ENCODE measurements around the gene SLC22A1.
A peak's percentile ranks its signal among the peaks of the same experiment; 100 is the strongest.
"Not testable (repeated sequence)": the region's sequence is repeated elsewhere in the genome, so short reads cannot be mapped to it uniquely, and the experiment has no call there.

The SLC22A1 gene

DNA sequence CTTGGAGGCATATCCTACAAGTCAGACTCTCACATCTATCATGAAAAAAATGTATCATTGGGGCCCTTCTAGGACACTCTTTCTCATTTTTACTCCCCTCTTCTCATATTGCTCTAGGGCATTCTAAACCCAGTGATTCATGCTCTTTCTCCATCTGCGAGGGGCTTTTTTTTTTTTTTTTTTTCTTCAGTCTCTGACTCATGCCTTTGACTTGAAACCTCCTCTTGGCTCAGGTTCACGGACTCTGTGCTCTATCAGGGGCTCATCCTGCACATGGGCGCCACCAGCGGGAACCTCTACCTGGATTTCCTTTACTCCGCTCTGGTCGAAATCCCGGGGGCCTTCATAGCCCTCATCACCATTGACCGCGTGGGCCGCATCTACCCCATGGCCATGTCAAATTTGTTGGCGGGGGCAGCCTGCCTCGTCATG is 17.8 kb downstream of the SLC22A1 start:
- peak; percentile 19 for DNase-seq

DNA sequence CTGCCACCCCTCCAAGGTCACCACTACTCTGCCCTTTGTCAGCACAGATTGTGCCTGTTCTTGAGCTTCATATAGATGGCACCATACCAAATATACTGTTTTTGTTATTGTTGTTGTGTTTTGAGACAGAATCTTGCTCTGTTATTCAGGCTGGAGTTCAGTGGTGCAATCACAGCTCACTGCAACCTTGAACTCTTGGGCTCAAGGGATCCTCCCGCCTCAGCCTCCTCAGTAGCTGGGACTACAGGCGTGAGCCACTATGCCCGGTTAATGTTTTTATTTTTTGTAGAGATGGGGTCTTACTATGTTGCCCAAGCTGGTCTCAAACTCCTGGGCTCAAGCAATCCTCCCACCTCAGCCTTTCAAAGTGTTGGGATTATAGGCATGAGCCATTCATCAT is 18.9 kb downstream of the SLC22A1 start:
- DNase-seq = not testable (repeated sequence)

DNA sequence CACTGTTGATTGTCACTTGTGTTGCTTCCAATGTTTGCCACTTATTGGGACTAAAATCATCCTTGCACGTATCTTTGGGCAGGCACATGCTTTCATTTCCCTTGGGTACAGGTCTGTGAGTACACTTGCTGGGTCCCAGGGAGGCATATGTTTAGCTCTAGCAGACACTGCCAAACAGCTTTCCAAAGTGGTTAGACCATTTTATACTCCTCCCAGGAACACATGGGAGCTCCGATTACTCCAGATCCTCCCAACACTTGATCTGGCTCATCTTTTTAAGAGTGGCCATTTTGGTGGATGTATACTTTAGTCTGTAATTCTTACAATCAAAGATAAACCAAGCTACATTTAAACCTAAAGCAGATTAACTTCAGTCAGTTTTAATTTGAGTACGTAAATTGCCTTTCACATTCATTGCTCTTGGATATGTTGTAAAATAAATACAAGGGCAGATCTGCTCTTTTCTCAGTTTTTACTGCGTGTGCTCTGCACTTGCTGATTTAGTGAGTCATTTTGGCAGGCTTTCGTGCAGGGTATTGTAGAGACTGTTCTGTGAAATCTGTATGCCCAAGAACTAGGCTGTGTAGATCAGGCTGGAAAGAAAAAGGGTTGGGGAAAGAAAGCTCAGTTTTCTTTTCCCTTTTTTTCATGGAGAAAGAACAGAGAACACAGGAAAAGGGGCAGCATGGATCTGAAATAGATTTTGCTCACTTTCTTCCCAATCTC is 19.5 kb downstream of the SLC22A1 start:
- peak; percentile 49 for DNase-seq

DNA sequence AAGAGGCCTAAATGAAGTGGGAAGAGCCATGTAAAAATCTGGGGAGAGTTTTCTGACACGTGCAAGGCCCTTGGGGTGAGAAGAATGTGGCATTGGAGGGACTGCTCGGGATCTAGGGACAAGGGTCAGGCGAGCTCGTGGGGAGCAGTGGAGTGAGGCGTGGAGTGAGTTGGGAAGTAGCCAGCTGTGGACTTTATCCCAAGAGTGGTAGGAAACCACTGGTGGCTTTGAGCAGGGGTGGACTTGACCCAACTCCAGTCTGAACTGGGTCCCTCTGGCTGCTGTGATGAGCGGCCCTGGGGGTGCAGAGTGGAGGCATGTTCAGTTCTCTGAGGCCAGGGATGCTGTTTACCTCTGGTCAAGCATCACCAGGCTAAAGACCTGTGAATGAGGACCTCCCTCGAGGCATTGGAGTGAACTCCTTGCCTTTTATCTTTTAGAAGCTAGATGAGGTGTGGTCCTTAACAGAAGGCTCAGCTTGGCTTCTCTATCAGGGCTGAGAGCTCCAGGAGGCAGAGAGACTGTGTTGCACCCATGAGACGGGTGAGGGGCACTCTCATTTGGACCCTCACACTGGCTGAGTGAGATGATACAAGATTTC is 20.6 kb downstream of the SLC22A1 start:
- DNase-seq = no peak

DNA sequence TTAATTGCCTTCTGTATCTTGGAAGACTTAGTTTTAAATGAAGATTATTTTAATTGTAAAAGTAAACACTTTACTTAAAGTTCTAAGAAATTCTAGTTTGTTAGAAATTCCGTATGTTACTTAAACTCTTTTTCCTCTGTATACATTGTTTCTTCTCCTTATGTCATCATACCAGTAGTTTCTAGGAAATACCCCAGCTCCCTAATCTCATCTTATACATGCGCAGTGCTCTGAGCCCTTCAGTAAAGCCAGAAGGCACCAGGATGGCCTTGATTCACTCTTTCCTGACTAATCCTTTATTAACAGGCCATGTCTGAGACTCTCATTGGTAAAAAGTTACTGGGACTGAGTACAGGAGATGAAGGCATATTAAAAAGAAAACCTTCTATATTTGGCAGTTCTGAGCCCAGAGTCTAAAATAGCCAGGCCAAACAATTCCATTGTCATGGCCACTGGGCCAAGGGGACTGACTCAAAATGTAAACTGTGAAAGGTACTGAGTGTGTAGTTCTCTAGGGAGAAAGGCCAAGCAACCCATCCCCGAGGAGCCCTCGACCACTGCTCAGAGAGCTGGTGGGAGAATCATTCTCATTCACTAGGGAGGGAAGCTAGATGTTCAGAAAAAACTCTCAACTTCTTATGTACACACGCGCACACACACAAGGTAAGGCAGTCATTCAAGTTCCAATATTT is 25.0 kb downstream of the SLC22A1 start:
- DNase-seq = no peak

DNA sequence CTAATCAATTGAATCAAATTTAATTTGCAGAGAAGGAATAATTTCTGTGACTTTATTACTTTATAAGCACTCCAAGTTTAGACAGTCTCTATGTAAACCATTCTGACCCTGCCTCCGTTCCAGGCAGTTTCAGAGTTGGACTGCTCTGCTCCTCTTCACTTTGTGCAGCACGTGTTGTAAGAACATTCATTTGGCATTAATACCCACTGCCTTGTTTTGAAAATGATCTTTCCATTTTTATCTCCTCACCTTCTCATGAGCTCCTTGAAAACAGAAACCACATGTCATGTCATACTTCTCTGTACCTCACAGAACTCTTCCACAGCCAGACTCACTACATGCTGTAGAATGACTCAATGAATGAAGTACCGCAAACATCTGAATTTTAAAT is 25.5 kb downstream of the SLC22A1 start:
- DNase-seq = no peak

DNA sequence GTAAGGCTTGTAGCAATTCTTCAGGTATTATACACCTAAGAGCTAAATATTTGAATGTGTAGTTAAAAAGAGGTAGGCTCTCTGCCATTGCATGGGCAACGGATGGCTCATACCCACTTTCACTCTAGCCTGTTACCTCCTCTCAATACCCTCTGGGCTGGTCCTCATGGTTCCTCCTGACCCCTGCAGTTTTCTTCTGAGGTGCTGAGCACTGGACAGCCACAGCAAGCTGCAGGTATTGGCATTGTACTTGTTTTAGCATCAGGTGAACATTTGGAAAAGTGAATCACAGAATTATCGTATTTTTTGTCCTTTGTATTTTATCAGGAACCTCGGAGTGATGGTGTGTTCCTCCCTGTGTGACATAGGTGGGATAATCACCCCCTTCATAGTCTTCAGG is 32.9 kb downstream of the SLC22A1 start:
- DNase-seq = no peak

DNA sequence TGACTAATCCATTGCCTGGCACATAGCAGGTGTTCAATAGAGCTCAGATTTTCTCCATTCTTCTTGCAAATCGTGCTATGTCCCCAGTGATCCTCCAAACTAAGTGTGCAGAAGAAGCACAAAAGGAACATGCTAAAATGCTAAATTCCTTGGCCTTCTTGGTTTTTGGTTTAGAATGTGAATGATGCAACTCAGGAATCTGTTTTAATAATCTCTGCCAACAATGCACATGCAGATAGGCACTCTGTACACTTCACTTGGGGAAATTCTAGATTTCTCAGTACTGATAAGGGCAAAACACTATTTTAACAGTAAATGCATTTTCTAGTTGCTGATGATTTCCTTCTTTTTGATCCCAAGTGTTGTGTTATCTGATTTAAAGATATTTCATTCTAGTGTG is 35.2 kb downstream of the SLC22A1 start:
- DNase-seq = no peak

DNA sequence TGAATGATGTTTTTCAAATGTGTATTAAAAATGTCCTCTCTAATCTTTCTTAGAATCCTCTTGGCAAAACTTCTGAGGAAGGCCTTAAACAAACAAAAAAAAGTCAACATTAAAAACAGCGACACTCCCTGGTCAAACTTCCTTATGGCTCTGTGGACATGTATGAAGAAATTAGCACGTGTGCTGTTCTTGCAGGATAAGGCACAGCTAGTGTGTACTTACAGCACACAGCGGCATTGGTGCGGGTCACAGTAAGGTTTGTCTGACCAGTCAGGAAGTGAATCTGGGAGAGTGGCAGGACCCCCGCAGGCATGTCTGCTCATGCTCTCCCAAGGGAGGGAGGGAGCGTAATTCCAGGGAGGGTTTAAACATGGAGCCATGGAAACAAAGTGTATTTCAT is 38.8 kb downstream of the SLC22A1 start:
- no peak for DNase-seq

DNA sequence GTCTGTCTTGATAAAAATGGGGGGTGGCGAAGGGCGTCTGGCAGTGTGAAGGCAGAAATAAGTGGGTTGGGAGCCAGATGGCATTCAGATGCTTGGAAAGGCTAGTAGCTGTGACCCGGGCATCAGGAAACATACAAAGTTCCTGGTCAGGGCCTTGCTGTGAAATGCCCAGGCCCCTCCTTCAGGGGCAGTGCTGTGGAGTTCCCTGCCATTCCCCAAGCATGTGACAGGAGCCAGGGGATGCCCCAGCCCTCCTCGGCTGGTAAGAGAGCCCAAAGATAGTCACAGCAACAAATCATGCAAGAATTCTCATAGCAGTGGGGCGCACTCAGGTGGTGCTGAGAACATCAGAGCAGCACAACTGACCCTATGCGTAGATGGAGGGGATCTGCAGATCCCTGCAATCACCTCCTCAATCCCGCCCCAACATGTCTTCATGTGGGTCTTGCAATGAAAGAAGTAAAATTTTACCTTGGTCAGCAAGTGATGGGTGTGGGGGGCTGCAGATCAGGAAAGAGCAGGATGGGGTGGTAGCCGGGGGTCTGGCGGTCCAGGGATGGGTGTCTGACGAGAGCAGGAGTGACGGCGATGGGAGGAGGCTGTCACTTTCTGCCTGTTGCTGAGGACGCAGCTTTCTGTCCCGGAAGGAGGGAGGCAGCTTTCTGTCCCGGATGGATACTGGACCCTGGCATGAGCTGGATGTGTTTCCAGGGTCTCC is 39.5 kb downstream of the SLC22A1 start:
- no peak for DNase-seq

DNA sequence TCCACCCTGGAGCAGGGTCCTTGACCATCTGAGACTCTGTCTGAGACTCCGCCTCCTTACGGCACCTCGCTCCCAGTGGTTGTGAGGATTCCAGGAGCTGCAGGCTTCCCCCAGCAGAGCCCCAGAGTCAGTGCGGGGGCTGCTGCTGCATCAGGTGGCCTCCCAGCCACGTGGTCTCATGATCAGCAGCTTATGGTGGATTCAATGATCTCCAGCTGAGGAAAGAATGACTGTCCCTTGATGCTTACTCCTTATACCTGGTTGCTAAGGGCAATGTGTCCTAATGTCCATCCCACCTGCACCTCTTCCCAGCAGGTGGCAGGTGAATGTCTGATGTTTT is 40.0 kb downstream of the SLC22A1 start:
- DNase-seq = no peak

DNA sequence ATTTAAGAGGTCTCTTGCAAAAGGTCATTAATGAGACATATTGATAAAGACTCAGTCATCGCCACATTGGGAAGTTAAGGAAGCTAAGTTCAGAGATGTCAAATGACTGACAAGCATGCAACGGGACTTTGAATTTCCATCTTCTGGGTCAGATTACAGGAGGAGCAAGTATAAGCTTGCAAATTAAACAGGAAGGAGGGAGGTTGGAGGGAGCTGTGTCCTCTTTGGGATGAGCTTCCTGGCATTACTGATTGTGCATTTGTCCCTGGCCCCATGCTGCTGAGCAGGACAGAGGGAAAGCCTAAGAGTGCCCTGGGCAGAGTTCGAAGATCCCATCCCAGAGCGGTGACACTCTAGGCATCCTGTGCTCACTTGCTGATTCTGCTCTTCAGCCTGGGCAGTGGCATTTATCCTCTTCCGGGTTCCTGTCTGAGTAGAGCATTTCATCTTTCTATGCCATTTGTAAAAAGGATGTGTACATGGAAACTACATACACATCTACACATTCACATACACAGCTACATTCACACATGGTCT is 40.5 kb downstream of the SLC22A1 start:
- DNase-seq = no peak

DNA sequence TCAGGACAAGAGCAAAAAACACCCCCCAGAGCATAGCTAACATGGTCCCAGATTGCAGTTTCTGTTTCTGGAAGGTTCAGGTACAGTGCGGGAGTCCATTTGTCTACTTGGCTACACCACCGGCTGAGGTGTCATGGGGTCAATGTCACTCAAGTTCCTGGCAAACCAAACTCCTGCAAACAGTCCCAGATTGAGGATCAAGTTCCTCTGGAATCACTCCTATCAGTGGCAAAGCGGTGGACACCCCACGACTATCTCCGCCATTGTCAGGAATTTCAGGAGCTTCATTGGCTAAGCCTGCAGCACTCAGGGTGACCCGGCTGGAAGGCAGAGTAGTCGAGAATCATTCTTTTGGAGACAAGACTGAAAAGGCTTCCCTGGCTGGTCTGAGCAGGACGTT is 41.8 kb downstream of the SLC22A1 start:
- no peak for DNase-seq

DNA sequence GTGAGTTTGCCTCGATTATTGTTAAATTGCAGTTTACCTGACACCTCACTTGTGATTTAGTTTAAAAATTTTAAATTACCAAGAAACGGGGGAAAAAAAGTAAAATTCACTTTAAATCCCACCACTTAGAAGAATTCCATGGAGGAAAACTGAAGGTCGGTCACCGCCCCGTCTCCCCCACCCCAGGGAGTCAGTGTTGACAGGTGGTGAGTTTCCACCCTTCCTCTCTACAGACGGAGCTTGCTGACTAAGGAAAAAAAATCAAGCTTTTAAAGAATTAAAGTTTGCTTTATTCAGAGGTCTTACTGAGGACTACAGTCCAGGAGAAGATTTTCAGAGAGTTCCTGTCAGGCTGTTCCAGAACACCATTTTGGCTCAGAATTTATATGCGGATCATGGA is 42.3 kb downstream of the SLC22A1 start:
- no peak for DNase-seq

DNA sequence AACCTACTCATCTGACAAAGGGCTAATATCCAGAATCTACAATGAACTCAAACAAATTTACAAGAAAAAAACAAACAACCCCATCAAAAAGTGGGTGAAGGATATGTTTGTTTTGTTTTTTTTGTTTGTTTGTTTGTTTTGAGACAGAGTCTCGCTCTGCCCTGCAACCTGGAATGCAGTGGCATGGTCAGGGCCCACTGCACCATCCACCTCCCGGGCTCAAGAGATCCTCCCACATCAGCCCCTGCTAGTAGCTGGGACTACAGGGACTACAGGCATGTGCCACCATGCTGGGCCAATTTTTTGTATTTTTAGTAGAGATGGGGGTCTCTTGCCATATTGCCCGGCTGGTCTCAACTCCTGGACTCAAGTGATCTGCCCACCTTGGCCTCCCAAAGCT is 44.3 kb downstream of the SLC22A1 start:
- DNase-seq = not testable (repeated sequence)

DNA sequence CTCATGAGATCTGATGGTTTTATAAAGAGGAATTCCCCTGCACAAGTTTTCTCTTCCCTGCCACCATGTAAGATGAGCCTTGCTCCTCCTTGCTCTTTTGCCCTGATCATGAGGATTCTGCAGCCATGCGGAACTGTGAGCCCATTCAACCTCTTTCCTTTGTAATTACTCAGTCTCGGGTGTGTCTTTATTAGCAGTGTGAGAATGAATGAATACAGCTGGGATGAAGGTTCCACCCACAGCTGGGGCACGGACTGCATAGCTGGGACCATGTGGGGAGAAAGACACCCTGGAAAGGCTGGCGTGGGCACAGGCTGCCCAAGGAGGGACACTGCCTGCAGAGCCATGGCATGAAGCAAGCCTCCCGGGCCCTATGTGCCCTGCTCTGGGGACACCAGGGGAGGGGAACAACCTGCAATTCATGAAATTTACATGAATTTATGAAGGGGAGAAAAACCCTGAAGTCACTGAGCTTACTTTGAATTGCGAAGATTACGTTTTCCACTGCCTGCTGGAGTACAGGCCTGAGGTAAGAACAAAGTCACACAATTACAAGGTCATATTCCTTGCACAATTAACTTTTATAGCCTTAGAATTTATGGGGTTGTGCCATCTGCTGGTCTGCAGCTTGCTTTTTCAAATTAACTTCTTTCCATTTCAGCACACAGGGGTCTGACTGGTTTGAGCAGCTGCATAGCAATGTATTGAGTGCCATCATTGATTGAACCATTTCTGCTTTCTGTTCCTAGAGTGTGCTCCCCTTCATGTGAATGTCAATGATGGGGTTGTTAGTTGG is 46.2 kb downstream of the SLC22A1 start:
- DNase-seq = peak; percentile 10

DNA sequence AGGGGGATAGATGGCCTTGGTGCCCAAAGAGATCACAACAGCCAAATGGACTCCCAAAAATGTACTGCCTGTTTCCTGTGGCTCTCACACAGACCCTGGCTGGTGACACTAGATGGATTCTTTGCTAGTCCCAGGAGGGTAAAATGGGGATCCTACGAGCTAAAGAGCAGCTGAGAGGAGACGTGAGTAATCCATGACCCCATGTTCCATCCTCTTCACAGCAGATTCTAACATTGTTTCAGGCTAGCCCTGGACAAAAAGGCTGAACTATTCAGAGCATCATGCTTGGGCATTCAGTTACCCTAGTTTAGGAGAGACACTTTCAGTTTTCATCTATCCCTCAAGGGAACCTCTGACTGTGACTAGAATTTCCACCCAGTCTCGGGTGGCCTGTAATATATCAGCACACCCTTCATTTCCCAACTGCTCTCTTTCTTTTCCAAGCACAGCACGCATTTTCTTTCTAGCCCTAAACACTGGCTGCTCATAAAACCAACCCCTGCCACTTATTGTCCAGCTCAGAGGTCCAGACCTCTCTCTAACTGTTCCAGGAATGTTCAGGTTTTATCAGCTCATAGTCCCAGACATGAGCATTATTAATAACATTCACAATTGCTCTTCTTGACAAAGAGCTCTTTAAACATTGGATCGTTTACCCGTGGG is 48.5 kb downstream of the SLC22A1 start:
- no peak for DNase-seq

DNA sequence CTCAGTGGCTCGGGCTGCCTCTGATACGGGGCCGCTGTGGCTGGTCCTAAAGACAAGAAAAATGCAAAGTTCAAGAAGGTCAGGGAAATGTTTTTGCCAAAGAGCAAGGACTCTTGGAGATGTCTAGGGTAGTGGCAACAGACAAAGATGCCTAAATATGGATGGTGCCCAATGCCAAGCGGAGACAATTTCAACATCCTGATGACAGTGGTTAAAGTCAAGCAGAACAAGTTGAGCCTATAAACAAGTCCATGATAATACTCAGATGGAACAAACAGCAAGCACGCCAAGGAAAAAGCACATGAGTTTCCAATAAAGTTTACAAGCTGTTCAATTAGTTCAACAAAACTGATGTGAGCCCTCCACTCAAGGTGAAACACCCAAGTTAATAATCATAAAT is 51.1 kb downstream of the SLC22A1 start:
- no peak for DNase-seq

DNA sequence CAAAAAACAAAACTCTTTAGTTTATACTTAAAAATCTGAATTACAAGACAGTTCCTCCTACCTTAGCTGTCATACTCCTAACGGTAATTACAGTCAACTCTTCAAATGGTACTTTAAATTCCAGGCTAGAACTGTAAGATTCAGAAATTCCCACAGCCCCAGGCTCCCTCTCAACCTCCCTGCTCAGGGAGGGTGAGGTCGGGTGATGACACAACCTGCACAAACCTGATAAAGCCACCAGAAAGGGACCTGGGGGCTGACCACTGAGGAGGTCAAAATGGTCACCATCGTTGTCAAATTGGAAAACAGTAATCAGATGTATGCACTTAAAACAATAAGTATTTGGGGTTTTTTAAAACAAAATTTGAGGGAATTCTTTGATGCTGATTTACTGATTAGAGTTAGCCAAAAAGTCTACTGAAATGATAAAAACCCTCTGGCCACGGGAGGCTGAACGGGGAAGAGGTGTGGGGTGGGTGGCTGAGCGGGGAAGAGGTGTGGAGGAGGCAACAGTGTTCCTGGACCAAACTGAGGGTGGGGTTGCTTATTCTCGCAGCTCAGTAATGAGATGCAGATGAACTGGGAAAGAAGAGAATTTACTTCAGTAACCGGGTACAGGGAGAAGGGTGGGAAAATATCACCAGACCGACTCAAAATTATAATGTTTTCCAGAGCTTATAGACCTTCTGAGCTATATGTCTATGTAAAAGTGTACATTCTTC is 52.4 kb downstream of the SLC22A1 start:
- DNase-seq = no peak

DNA sequence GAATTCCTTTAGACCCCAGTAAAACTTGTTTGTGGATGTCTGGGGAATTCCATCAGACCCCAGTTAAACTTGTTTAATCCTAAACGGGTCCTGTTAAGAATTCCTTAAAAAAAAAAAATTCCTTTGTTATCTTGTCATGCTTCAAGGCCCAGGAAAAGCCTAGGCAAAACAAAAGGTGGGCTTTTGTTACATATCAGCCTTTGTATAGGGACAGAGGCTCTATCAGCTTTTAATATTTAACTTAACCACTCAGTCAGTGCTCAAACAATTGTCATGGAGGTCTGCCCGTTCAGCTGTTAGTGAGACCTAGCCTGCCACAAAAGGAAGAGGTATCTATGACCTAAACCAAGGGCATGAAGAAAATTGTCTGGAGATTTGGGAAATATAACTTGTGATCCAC is 53.1 kb downstream of the SLC22A1 start:
- DNase-seq = no peak

DNA sequence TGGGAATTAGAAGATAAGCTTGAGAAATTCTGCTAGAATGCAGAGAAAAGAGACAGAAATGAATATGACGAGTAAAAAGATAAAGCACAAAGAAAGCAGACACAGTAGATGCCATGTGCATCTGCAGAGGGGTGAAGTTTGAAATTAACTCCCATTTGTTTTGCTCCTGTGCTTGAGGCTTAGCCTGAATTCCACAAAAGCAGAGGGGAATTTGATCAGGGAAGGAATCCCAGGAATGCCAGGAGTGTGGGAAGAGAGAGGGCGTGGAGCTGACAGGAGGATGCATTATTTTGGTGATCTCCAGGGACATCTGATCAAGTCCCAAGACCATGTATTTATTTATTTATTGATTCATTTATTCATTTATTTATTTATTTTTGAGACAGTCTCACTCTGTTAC is 55.6 kb downstream of the SLC22A1 start:
- no peak for DNase-seq

Data from NCI-H2171 treated with DMSO at 0.1 percent for 48 hours (cell line).